ENCODE measurements around the gene ABAT. TPM values are rescaled to one million over a fixed set of nuclear protein-coding genes. Genes with fewer than 3 reads are reported as not detected.
"Not testable (repeated sequence)": the region's sequence is repeated elsewhere in the genome, so short reads cannot be mapped to it uniquely, and the experiment has no call there.

ABAT gene
- total and polyA plus RNA-seq, 5 experiments from 2014 or later: 1.7 to 10.0 (median 2.4) TPM

DNA sequence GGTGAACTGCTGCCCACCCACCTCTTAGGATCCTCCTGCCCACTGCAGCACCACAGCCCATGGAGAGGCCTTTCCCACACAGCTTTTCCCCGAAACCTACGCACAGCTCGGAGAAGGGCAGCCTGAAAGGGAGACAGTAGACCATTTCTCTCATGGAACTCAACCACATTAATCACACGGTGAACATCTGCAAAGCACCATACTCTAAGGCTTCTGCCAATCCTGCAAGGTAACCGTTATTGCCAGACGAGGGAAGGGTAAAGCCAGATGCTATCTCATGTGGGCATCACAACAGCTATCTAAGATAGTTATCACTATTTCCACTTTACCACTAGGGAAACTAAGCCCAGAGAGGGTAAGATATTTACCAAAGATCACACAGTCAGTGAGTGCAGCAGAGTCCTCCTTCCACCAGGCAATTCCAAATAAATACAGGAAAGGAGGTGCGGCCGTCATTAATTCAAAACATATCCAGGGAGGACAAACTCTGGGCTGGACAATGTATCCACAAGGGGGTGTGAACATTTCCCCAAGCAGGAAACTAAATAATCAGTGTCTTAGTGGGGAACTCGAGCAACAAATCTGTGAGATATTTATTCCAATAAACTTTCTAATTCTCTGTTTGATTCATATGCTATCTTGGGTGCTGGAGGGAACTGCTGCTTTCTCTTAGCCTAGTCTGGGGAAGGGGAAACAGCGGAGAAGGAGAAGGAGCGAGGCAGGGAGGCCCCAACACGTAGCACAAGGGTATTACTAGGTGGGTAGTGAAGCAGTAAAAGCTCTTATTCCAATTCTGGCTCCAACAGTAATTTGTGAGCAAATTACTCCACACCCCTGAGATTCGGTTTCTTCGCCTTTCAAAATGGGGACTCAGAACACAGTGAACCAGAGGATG lies 122.3 kb downstream of the ABAT start:
- DNase-seq (no peak), ATAC-seq (peak in 1 of 2 donors; percentile 1)
- Mint-ChIP-seq H3K27ac (peak overlapping the region; percentile 92 to 98 (median 95)), H3K36me3 (peaks cover 0 to 9% (median 2%) of the 10 kb centered on the region in 3 donors), H3K4me1 (peaks cover 11 to 61% (median 53%) of the 10 kb centered on the region in 4 donors), H3K9me3 (no peaks in the 10 kb centered on the region), H3K27me3 (no peaks in the 10 kb centered on the region), H3K4me3 (peak overlapping the region; percentile 92 to 98 (median 97))
- POLR2A ChIA-PET: interaction anchor here (0.8 to 3.2 kb wide), 5 partner anchors 20 to 295 kb away, joined by 3 to 29 read pairs (median 4); partner anchors contain the start of genes ABAT, CARHSP1 and HAPSTR1

DNA sequence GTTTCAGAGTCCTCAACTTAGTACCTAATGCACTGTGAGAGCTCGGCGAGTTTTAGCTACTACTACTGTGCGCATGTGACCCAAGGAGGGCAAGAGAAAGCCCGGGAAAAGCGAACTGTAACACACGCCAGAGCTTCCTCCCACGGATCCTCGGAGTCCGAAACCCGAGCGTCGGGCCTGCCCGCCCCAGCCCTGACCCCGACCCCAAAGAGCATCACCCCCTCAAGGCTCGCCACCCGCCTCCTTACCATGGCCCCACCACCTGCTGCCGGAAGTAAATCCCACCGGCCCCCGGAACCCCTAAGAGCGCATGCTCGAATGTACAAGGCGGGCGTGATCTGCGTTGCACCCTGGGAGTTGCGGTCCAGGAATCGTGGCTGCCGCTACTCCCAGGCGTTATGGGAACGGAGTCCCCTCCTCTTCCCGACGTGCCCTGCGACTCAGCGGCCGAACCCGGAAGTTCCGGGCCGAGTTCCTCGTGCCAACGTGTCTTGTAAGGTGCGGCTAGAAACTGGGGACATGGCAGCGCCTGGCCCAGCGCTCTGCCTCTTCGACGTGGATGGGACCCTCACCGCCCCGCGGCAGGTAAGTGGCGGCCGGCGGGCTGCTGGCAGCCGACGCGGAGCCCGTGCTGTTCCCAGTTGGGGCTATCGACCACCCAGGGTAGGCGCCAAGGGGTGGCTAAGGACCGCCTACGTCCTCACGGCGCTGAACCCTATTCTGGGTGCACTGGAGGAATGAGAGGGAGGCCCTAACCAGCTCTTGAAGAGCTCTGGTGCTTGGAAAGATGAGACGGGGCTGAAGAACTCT lies 123.2 kb downstream of the ABAT start, which contains the start of the genes PMM2 and TMEM186:
PMM2 (plus strand) TSS at position 476 of the 810 bp plus-strand sequence; CDS start at position 520, 44 bp downstream.
TMEM186 (minus strand) TSS at position 276 of the 810 bp plus-strand sequence; CDS start at position 251, 25 bp downstream.
- Mint-ChIP-seq H3K36me3 (peaks cover 0 to 18% (median 9%) of the 10 kb centered on the region in 3 donors), H3K27ac (peak within 1 kb of the TSS; percentile 92 to 98 (median 95)), H3K4me1 (peaks cover 11 to 63% (median 48%) of the 10 kb centered on the region in 4 donors), H3K9me3 (no peaks in the 10 kb centered on the region), H3K27me3 (no peaks in the 10 kb centered on the region), H3K4me3 (peak within 1 kb of the TSS; percentile 92 to 98 (median 97))
- DNase-seq (peak; percentile 88 to 97 (median 94)), ATAC-seq (peak; percentile 96)
- POLR2A ChIA-PET: interaction anchor here (0.6 to 3.2 kb wide), 7 partner anchors 19 to 294 kb away, joined by 3 to 29 read pairs (median 4); partner anchors contain the start of genes ABAT, CARHSP1, HAPSTR1 and METTL22

DNA sequence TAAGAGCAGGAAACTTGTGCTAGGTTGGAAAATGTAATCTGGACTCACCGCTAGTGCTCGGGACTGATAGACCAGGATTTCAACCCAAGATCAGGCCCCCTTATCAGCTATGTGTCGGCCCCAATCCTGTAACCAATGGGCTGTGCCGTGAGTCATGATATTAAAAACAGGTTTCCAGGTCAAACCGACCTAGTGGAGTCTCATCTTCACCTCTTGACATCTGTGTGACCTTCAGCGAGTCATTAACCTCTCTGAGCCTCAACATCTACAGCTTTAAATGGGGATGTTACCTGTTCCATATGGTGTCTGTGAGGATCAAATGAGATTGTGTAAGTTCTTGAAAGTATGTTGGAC lies 123.7 kb downstream of the ABAT start:
- Mint-ChIP-seq H3K27me3 (no peaks in the 10 kb centered on the region), H3K4me1 (peaks cover 13 to 63% (median 49%) of the 10 kb centered on the region in 4 donors), H3K9me3 (no peaks in the 10 kb centered on the region), H3K27ac (peak overlapping the region; percentile 92 to 98 (median 95)), H3K36me3 (peaks cover 2 to 24% (median 11%) of the 10 kb centered on the region in 3 donors), H3K4me3 (peak overlapping the region; percentile 92 to 98 (median 97))
- POLR2A ChIA-PET: interaction anchor here (0.6 to 3.2 kb wide), 6 partner anchors 19 to 293 kb away, joined by 3 to 29 read pairs (median 4); partner anchors contain the start of genes CARHSP1, HAPSTR1 and METTL22
- ATAC-seq (no peak), DNase-seq (no peak)

DNA sequence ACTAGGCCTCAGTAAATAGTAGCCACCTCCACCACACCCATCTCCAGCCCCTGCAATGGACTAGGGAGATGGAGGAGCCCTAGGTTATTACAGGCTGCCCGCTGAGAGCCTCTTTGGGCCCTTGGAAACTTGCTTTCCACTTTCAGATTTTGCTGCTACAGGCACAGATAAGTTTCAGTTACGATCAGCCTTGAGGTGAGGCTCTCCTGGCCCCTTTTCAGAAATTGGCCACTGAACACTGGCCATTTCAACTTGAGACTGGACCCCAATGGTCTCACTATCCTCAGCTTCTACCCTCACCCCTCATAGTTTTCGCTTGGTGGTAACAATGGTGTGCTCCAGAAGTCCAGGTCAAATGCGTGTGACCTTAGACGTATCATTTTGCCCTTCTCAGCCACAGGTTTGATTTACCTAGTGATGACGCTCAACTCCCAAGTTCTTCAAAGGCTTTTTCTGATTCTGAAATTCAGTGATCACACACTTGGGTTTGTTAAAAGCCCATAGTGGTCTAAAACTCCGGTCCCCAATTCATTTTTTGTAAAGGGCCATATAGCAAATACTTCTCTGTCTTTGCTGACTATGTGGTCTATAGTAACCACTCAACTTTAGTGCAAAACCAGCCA lies 124.2 kb downstream of the ABAT start:
- Mint-ChIP-seq H3K36me3 (peaks cover 5 to 29% (median 14%) of the 10 kb centered on the region in 3 donors), H3K4me1 (peaks cover 16 to 59% (median 50%) of the 10 kb centered on the region in 4 donors), H3K27ac (peak overlapping the region; percentile 92 to 98 (median 95)), H3K9me3 (no peaks in the 10 kb centered on the region), H3K27me3 (no peaks in the 10 kb centered on the region), H3K4me3 (peak overlapping the region; percentile 92 to 98 (median 97))
- DNase-seq: no peak
- no peak for ATAC-seq
- POLR2A ChIA-PET: interaction anchor here (0.6 to 3.2 kb wide), 5 partner anchors 70 to 293 kb away, joined by 3 to 29 read pairs (median 4); partner anchors contain the start of genes CARHSP1, HAPSTR1 and METTL22

DNA sequence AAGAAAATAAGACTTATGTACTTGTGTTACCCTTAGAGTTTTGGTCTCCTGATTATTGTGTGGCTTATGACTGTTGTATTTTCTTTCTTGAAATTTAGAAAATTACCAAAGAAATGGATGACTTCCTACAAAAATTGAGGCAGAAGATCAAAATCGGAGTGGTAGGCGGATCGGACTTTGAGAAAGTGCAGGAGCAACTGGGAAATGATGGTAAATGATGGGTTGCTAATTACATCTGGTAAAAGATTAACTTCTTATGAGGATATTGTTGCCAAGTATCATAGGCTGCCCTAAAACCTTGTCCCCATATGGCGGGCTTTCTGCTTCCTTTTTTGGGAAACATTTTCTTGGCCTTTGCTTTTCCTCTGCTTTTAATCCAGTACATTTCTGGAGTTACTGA lies 127.3 kb downstream of the ABAT start:
- H3K9me3 Mint-ChIP-seq: no peaks in the 10 kb centered on the region
- DNase-seq: no peak
- POLR2A ChIA-PET: no interaction called here

DNA sequence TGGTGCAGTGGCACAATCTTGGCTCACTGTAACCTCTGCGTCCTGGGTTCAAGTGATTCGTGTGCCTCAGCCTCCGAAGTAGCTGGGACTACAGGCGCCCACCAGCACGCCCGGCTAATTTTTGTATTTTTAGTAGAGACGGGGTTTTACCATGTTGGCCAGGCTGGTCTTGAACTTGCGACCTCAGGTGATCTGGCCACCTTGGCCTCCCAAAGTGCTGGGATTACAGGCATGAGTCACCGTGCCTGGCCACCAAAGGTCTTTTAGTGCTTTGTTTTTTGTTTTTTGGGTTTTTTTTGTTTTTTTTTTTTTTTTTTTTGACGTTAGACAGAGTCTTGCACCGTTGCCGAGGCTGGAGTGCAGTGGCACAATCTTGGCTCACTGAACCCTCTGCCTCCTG lies 129.3 kb downstream of the ABAT start:
- H3K27ac Mint-ChIP-seq, ATAC-seq, H3K9me3 Mint-ChIP-seq, H3K4me3 Mint-ChIP-seq, H3K27me3 Mint-ChIP-seq, DNase-seq: not testable (repeated sequence)
- peaks cover 8 to 30% (median 18%) of the 10 kb centered on the region in 4 donors for H3K4me1 Mint-ChIP-seq
- peaks cover 5 to 77% (median 28%) of the 10 kb centered on the region in 3 donors for H3K36me3 Mint-ChIP-seq
- POLR2A ChIA-PET: interaction anchor here (0.6 kb wide), 1 partner anchor 20 kb away, joined by 3 read pairs; no protein-coding TSS in a partner anchor

More for the DNA sequence above, 127.3 kb downstream of the ABAT start:
- no peak overlapping the region for H3K4me3 Mint-ChIP-seq
- no peak overlapping the region for H3K27ac Mint-ChIP-seq
- H3K36me3 Mint-ChIP-seq: peaks cover 5 to 59% (median 18%) of the 10 kb centered on the region in 3 donors
- no peaks in the 10 kb centered on the region for H3K27me3 Mint-ChIP-seq
- peaks cover 16 to 42% (median 36%) of the 10 kb centered on the region in 4 donors for H3K4me1 Mint-ChIP-seq
- ATAC-seq: no peak

DNA sequence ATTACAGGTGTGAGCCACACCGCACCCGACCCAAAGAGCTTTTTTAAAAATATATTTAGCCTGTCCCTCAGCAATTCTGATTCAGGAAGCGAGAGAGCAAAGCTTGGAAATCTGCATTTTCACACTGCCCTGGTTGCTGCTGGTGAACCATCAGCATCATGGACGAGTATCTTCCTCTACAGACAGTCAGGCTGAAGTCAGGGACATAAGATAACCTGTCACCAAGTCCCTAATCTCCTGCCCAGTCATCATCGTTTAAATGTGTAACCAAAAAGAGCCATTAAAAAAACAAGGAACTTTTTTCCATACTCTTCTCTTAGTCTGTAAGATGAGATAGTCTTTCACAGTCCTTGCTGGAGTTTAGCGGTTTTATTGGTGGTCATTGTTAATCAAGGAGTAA lies 129.9 kb downstream of the ABAT start:
- POLR2A ChIA-PET: interaction anchor here (0.6 kb wide), 1 partner anchor 20 kb away, joined by 3 read pairs; no protein-coding TSS in a partner anchor

DNA sequence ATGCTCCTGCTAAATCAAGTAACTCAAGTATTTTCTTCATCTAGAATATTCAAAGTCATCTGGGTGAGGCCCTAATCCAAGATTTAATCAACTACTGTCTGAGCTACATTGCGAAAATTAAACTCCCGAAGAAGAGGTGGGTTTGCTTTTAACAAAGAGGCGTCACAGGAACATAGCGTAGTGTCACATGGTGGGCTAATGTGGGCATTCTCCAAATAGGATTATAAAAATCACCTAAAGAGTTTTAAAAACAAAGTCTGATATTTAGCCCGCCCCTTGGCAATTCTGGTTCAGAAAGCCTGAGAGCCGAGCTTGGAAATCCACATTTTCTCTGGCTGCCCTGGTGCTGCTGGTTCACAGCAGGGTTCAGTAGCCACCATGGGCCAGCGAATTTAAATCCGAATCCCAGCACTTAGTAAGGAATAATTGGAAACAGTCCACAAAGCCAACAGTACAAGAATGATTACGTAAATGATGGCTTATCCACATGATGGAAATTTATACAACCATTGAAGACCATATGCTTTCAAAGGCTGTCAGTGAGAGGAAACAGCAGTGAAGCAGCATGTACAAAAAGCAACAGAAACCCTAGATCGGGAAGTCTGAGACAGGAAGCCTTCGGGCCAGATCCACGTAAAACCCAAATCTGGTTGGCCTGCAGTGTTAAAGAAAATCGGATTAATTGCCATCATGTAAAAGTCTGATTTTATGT lies 132.0 kb downstream of the ABAT start:
- ATAC-seq: no peak
- no peak for DNase-seq
- no peaks in the 10 kb centered on the region for H3K9me3 Mint-ChIP-seq
- peak overlapping the region in 1 of 10 donors; percentile 61 for H3K27ac Mint-ChIP-seq
- H3K36me3 Mint-ChIP-seq: peaks cover 8 to 96% (median 43%) of the 10 kb centered on the region in 3 donors
- POLR2A ChIA-PET: interaction anchor here (0.8 kb wide), 1 partner anchor 62 kb away, joined by 4 read pairs; the partner anchor contains the start of gene CARHSP1
- no peaks in the 10 kb centered on the region for H3K27me3 Mint-ChIP-seq
- H3K4me3 Mint-ChIP-seq: no peak overlapping the region
- H3K4me1 Mint-ChIP-seq: peaks cover 3 to 12% (median 5%) of the 10 kb centered on the region in 4 donors

More for the DNA sequence above, 129.9 kb downstream of the ABAT start:
- H3K9me3 Mint-ChIP-seq: no peaks in the 10 kb centered on the region
- H3K4me3 Mint-ChIP-seq: no peak overlapping the region
- ATAC-seq (no peak), DNase-seq (no peak)
- H3K27ac Mint-ChIP-seq: peak overlapping the region in 1 of 10 donors; percentile 22
- H3K27me3 Mint-ChIP-seq: no peaks in the 10 kb centered on the region
- H3K4me1 Mint-ChIP-seq: peaks cover 5 to 25% (median 12%) of the 10 kb centered on the region in 4 donors
- peaks cover 5 to 82% (median 34%) of the 10 kb centered on the region in 3 donors for H3K36me3 Mint-ChIP-seq

DNA sequence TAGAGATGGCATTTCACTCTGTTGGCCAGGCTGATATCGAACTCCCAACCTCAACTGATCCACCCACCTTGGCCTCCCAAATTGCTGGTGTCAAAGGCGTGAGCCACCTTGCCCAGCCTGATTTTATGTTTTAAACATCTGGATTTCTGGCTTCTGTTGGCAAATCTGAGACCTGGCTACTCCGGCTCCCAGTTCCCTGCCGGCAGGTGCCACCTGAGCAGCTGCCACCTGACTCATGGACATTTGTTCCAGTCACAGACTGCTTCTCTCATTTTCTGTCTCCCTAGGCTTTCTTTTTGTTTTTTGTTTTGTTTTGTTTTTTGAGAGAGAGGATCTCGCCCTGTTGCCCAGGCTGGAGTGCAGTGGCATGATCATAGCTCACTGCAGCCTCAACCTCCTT lies 132.8 kb downstream of the ABAT start:
- POLR2A ChIA-PET: no interaction called here
- ATAC-seq (no peak), DNase-seq (no peak)
- Mint-ChIP-seq H3K27me3 (no peaks in the 10 kb centered on the region), H3K36me3 (peaks cover 8 to 97% (median 40%) of the 10 kb centered on the region in 3 donors), H3K4me3 (no peak overlapping the region), H3K27ac (peak overlapping the region in 1 of 10 donors; percentile 31), H3K4me1 (peaks cover 0 to 10% (median 6%) of the 10 kb centered on the region in 4 donors), H3K9me3 (no peaks in the 10 kb centered on the region)

DNA sequence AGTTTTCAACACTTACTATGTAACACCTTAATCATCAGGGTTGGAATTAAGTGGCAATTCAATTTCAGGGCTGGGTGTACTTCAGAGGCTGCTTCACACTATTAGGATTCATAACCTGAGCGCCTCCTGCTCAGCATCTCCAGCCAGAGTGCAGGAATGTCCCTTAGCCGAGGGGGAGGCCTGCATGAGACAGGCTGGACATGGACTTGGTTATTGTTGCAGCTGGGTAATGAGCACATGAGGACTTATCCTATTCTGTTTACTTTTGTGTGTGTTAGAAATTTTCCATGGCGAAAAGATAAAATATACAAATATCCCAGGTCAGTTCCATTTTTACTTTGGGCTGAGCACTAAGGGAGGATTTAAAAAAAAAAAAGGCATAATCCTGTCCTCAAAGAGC lies 133.6 kb downstream of the ABAT start:
- no peak for DNase-seq
- H3K27ac Mint-ChIP-seq: no peak overlapping the region
- peaks cover 7 to 97% (median 37%) of the 10 kb centered on the region in 3 donors for H3K36me3 Mint-ChIP-seq
- ATAC-seq: no peak
- peaks cover 0 to 8% (median 5%) of the 10 kb centered on the region in 4 donors for H3K4me1 Mint-ChIP-seq
- POLR2A ChIA-PET: no interaction called here
- no peak overlapping the region for H3K4me3 Mint-ChIP-seq
- no peaks in the 10 kb centered on the region for H3K9me3 Mint-ChIP-seq
- no peaks in the 10 kb centered on the region for H3K27me3 Mint-ChIP-seq
